ENCODE results near the gene TSPAN12.
"Not testable (repeated sequence)": the region's sequence is repeated elsewhere in the genome, so short reads cannot be mapped to it uniquely, and the experiment has no call there.

Gene TSPAN12

GRCh38 chr7:120857588-120858573, at the start of gene TSPAN12:
TSPAN12 (minus strand) TSS chr7:120858144; CDS start chr7:120856763, 1,381 bp downstream.
- peak; percentile 24 for DNase-seq

GRCh38 chr7:120898715-120899499, 41.0 kb upstream of the TSPAN12 start:
- DNase-seq = no peak

- DNase-seq = not testable (repeated sequence)
Observed at GRCh38 chr7:120895253-120895652, 37.3 kb upstream of the TSPAN12 start.

DNA sequence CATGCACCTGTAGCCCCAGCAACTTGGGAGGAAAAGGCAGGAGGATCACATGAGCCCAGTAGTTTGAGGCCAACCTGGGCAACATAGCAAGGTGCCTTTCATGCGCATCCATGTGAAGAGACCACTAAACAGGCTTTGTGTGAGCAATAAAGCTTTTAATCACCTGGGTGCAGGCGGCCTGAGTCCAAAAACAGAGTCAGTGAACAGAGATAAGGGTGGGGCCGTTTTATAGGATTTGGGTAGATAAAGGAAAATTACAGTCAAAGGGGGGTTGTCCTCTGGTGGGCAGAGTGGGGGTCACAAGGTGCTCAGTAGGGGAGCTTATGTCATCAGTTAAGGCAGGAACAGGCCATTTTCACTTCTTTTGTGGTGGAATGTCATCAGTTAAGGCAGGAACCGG, 27.7 kb upstream of the TSPAN12 start:
- not testable (repeated sequence) for DNase-seq

DNA sequence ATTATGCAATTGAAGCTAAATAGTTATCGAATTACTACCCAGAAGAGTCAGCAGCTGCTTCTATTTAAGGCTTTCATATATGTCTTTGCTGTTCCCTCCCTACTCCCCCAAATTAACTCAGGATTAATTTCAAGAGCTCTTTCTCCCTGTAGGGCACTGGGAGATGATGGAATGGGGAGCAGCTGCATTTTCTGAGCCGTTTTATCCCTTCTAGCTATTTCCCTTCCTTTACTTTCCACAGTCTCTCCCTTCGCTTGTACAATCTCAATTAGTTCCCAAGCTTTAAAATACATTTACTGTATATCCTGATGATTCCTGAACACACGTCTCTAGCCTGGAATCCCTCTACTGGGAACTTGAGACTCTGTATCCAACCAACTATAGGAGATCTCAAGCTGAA, 19.8 kb upstream of the TSPAN12 start:
- no peak for DNase-seq

DNA sequence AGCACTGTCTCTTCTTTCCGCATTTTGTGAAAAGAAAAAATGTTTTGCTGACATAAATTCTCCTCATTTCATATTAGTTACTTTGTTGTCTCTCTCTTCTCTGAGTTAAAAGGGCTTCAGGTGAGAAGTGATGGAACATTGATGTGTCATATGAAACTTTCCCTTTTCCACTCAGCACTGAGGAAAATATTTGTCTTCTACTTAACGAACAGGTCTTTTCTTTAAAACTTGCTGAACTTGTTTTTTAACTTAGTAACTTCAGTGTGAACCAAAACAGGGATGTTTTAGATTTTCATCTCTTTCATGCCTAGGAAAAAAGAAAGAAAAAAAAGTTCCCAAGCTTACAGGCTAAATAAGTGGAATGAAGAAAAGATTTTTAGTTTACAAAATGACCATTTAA, 19.0 kb upstream of the TSPAN12 start:
- DNase-seq = no peak

DNA sequence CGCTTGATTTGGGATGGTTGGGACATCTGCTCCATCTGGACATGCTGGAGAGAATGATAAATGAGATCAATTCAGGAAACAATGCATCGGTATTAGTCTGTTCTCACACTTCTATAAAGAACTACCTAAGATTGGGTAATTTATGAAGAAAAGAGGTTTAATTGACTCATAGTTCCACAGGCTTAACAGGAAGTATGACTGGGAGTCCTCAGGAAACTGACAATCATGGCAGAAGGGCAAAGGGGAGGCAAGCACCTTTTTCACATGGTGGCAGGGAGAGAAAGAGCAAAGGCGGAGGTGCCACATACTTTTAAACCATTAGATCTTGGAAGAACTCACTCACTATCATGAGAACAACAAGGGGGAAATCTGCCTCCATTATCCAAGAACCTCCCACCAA, 16.8 kb upstream of the TSPAN12 start:
- DNase-seq = no peak

- no peak for DNase-seq
Observed at GRCh38 chr7:120874016-120874415, 16.1 kb upstream of the TSPAN12 start.

- no peak for DNase-seq
Observed at GRCh38 chr7:120873401-120873800, 15.5 kb upstream of the TSPAN12 start.

- no peak for DNase-seq
Observed at GRCh38 chr7:120869700-120870099, 11.8 kb upstream of the TSPAN12 start.

- DNase-seq = no peak
Observed at GRCh38 chr7:120867932-120868331, 10.0 kb upstream of the TSPAN12 start.

DNA sequence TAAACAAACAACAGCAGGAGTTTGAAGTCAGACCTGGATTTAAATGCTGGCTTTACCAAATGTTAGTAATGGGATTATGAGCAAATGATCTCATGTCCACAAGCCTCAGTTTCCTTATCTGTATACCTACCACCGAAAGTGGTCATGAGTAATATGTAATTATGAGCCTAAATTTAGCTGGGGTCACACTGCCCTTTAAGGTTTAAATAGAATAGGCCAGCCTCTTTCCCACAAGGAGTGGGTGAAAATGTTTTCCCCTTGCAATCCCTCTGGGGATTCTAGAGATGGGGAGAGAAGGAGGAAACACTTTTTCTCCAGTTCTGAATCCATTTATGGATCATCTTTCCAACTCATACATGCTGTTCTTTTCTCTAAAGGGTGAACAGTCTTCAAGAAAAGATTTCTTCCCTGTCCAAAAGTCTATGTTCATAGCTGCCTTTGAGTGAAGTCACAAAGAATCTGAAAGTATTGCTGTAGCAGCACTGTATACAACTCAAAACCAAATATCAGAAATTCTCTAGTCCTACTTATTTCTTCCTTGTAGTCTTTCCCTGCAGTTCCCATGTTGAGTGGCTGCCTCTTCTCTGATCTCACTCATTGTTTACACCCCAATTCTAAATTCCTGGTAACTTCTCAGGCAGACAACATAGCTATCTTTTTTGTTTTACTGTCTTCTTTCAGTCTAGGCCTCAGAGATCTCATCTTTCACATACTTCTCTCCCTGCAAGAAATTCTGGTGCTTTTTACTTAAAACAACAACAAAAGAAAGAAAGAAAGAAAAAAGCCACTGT, 7.4 kb upstream of the TSPAN12 start:
- DNase-seq = no peak

- DNase-seq = no peak
Observed at GRCh38 chr7:120864141-120864900, 6.4 kb upstream of the TSPAN12 start.

DNA sequence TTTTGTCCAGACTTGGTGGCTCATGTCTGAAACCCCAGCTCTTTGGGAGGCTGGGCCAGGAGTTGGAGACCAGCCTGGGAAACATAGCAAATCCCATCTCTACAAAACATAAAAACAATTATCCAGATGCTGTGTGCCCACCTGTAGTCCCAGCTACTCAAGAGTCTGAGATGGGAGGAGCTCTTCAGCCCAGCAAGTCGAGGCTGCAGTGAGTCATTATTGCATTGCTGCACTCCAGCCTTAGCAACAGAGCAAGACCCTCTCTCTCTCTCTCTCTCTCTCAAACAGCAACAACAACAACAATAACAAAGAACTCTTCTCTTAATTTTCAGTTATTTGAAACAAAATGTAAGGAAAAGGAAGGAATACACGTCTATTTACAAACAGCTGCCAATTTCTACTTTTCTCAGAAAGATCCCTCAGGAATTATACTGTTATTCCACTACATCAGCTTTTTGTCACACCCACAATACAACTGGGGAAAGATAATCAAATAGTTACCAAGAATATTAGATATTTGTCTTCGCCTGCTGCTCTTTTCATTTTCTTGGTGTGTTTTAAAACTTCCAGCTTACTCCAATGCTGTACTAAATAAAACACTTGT, 5.1 kb upstream of the TSPAN12 start:
- DNase-seq = no peak

GRCh38 chr7:120860156-120860555, 2.2 kb upstream of the TSPAN12 start:
- DNase-seq = no peak

DNA sequence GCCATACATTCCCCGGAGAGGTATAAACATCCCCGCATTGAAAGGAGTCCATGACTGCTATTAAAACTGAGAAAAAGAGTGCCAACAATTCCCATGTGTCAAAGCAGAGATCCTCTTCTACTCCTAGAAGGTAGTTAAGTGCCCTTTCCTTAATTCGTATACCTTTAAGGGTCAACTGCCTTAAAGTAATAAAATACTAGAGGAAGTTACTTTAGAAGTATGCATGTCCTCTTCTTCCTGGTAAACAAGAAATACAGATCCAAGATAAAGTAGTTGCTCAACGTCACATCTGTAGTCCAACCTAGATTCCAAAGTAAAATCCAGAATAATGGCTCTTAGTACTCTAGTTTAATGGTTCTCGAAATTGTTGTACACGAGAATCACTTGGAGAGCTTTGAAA, 1.5 kb upstream of the TSPAN12 start:
- no peak for DNase-seq

DNA sequence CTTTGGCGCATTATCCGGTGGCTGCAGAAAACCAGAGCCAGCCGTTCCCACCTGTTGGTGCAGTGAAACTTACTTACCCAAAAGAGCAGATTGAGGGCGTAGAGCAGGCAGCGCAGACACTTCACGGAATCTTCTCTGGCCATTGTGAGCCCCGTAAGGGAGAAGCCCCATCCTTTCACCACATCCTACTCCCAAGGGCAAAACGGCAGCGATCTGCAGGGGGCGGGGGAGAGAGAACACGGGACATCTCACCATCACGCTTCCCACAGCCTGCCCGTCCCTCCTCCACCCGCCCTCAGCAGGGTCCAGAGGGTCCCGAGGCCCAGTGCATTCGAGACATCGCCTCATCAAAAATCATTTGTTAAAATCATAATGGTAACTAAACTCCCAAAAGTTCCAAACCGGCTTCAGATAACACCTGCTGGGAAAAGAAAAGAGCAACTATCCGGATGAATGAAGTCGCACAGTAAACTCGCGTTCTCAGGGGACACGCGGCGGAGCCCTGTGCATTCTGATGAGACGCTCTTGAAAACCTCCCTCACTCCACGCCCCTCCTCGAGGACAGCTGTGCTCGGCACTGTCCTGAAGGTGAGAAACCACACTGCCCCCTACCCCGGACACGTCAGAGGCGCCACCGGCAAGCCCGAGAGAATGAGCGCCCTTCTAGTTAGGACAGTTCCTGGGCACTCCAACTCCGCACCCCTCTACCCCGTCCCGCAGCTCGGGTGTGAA, 1.2 kb downstream of the TSPAN12 start:
- no peak for DNase-seq

DNA sequence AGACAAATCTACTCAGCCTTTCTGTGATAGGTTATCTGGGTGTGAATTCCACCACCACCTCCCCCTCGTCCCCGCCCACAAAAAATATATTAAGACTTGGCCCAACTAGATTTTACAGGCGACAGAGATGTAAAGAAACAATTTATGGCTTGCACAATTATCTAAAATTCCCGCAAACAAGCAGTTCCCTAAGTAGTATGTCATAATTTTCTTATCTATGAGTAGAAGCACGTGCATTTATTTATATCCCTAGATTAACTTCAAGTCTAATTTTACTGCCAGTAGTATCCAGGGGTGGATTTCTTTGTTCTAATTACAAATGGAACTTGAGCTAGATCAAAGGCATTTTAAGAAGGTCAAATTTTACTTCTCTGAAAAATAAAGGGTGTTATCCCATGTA, 1.7 kb downstream of the TSPAN12 start:
- no peak for DNase-seq

GRCh38 chr7:120852700-120853099, 5.2 kb downstream of the TSPAN12 start:
- no peak for DNase-seq

DNA sequence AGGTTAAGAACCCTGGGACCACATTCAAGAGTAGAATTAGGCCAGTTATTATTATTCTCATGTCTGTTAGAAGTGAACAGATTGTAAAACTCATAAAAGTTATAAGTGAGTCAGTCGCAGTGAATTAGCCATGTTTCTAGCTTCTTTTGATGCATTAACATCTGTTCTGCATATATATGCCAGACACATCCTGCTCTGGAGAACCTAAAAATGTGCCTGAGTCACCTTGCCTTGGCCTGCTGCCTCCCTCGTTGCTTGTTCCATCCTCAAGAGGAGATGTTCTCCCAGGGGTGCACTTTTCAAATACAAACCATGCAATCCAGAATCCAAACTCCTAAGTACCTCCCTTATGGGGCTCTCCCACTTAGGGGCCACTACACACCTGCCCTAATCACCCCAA, 14.8 kb downstream of the TSPAN12 start:
- DNase-seq = no peak

GRCh38 chr7:120842121-120842621, 15.8 kb downstream of the TSPAN12 start:
- no peak for DNase-seq

Data from CD4-positive, alpha-beta T cell treated with Interferon gamma for 1 hour (primary cell).